ENCODE data around the gene FNDC3B. TPM values are rescaled to one million over a fixed set of nuclear protein-coding genes. Genes with fewer than 3 reads are reported as not detected.
A peak's percentile ranks its signal among the peaks of the same experiment; 100 is the strongest.

FNDC3B gene
- total RNA-seq, 1 donor from 2014 or later, result 71.3 TPM

GRCh38 chr3:172129850-172130716 is 90.7 kb downstream of the FNDC3B start:
- H3K27me3 ChIP-seq (ENCODE audit: control insufficient read depth, insufficient read depth, low read length), result no peaks in the 10 kb centered on the region
- no peaks in the 10 kb centered on the region for H3K36me3 ChIP-seq (ENCODE audit: control insufficient read depth, insufficient read depth, low read length)
- no peak overlapping the region for H3K4me3 ChIP-seq (ENCODE audit: low read depth, low read length)
- DNase-seq (ENCODE audit: low read depth), result peak; percentile 96
- TF ChIP-seq CTCF (IDR thresholded peaks at IDR 0.05; ENCODE audit: insufficient read depth, low read length, poor library complexity, severe bottlenecking), result no peak

GRCh38 chr3:172130717-172131050 is 91.3 kb downstream of the FNDC3B start:
- Histone ChIP-seq H3K4me3 (ENCODE audit: low read depth, low read length) (no peak overlapping the region), H3K36me3 (ENCODE audit: control insufficient read depth, insufficient read depth, low read length) (no peaks in the 10 kb centered on the region), H3K27me3 (ENCODE audit: control insufficient read depth, insufficient read depth, low read length) (no peaks in the 10 kb centered on the region)
- DNase-seq (ENCODE audit: low read depth), result no peak
- no peak for TF ChIP-seq CTCF (IDR thresholded peaks at IDR 0.05; ENCODE audit: insufficient read depth, low read length, poor library complexity, severe bottlenecking)

- H3K4me3 ChIP-seq (ENCODE audit: low read depth, low read length), result no peak overlapping the region
- H3K27me3 ChIP-seq (ENCODE audit: control insufficient read depth, insufficient read depth, low read length), result no peaks in the 10 kb centered on the region
- TF ChIP-seq CTCF (IDR thresholded peaks at IDR 0.05; ENCODE audit: insufficient read depth, low read length, poor library complexity, severe bottlenecking), result no peak
- no peaks in the 10 kb centered on the region for H3K36me3 ChIP-seq (ENCODE audit: control insufficient read depth, insufficient read depth, low read length)
- no peak for DNase-seq (ENCODE audit: low read depth)
Measured at GRCh38 chr3:172131746-172132145, 92.4 kb downstream of the FNDC3B start.

GRCh38 chr3:172132159-172132586 is 92.8 kb downstream of the FNDC3B start:
- Histone ChIP-seq H3K4me3 (ENCODE audit: low read depth, low read length) (no peak overlapping the region), H3K27me3 (ENCODE audit: control insufficient read depth, insufficient read depth, low read length) (no peaks in the 10 kb centered on the region), H3K36me3 (ENCODE audit: control insufficient read depth, insufficient read depth, low read length) (no peaks in the 10 kb centered on the region)
- no peak for DNase-seq (ENCODE audit: low read depth)
- no peak for TF ChIP-seq CTCF (IDR thresholded peaks at IDR 0.05; ENCODE audit: insufficient read depth, low read length, poor library complexity, severe bottlenecking)

DNA sequence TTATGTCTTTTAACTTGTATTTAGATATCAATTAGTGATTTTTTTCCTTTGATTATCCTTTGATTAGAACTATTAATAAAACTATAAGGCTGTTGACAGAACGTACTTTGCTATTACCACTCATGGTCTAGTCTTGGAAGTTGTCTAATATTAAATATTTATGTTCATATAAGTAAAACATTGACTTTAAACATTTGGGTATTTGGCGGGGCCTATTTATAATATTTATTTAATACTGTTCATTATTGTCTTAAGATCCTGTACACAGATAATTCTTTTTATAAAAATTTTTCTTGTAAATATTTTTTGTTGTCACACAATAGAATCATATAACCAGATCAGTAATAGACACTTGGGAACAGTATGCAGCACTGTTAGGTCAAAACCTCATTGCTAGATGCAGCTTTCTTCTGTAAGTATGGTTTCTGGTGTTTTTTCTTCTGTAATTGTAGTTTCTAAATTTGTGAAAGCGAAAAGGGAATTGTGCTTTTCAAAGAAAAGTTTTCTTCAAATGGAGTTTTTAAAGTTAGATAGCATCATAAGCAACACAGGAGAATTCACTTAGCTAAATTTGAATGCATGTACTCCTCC is 93.4 kb downstream of the FNDC3B start:
- no peak for TF ChIP-seq CTCF (IDR thresholded peaks at IDR 0.05; ENCODE audit: insufficient read depth, low read length, poor library complexity, severe bottlenecking)
- no peak for DNase-seq (ENCODE audit: low read depth)
- H3K27me3 ChIP-seq (ENCODE audit: control insufficient read depth, insufficient read depth, low read length), result no peaks in the 10 kb centered on the region
- no peaks in the 10 kb centered on the region for H3K36me3 ChIP-seq (ENCODE audit: control insufficient read depth, insufficient read depth, low read length)
- no peak overlapping the region for H3K4me3 ChIP-seq (ENCODE audit: low read depth, low read length)

All from kidney epithelial cell (primary cell).